GM18498 (cell line): ENCODE data around the gene ZC3H11A.

Source experiments
- ATAC-seq: cut with Tn5 transposase; IDR thresholded peaks from one replicate; pipeline ENCODE4 v1.9.1; 2021; ENCODE audit warnings: mild to moderate bottlenecking, moderate library complexity; ENCODE audit not compliant: unreplicated experiment

ZC3H11A gene

GRCh38 chr1:203839081-203839480 is 43.7 kb downstream of the ZC3H11A start:
- ATAC-seq, result no peak

DNA sequence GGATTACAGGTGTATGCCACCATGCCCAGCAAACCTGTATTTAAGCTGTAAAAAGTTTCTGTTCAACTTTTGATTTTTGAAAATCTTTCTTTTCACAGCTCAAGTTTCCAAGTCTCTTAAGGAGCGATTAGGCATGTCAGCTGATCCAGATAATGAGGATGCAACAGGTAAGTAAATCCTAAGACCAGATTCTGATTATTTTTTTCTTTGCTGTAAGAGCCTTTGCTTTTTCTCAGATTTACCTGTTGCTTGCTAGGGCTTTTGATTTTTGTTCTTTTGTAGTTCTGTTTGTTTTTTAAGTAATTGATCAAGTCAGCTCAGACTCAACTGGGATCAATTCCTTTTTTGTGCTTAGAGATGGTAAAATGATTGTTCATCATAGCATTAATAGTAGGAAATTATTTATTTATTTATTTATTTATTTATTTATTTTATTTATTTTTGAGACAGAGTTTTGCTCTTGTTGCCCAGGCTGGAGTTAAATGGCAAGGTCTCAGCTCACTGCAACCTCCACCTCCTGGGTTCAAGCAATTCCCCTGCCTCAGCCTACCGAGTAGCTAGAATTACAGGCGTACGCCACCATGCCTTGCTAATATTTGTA is 44.9 kb downstream of the ZC3H11A start:
- ATAC-seq, result no peak

- no peak for ATAC-seq
Measured at GRCh38 chr1:203842559-203842876, 47.1 kb downstream of the ZC3H11A start.

DNA sequence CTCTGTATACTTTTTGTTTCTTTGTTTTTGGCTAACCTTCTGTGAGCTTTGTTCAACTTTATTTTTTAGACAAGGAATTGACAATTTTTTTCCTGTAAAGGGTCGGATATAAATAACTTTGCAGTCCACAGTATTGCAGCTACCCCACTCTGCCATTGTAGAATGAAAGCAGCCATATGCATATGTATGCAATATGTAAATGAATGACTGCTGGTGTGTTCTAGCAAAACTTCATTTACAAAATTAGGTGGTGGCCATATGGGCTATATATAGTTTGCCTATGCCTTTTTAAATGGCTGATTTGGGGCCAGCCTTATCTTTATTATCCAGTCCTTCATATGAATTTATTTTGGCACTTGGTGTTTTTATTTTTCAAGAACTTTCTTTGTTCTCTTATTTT is 48.0 kb downstream of the ZC3H11A start:
- ATAC-seq, result no peak
